Mucosa of descending colon (tissue), 3 donors: ENCODE measurements around the gene LRP2. TPM values are rescaled to one million over a fixed set of nuclear protein-coding genes. Genes with fewer than 3 reads are reported as not detected.

Source experiments
- ATAC-seq: fragments of 200-7000 bp; cut with Tn5 transposase; one replicate; pipeline ENCODE4 v1.9.1; 2020; ENCODE audit warnings: mild to moderate bottlenecking, moderate library complexity
- DNase-seq, 3 donors: peaks; one replicate each; pipeline ENCODE4 v3.0.0-alpha.2; 2020
- H3K36me3 ChIP-seq: fragments of 200-600 bp; one replicate; pipeline ENCODE4 v1.8.0; 2021; ENCODE audit warnings: low read depth, mild to moderate bottlenecking
- H3K4me1 ChIP-seq: fragments of 200-600 bp; one replicate; pipeline ENCODE4 v1.8.0; 2021; ENCODE audit warnings: low read depth, mild to moderate bottlenecking
- H3K4me3 ChIP-seq: fragments of 200-600 bp; one replicate; pipeline ENCODE4 v1.8.0; 2021; ENCODE audit warnings: mild to moderate bottlenecking
- H3K9me3 ChIP-seq: fragments of 200-600 bp; one replicate; pipeline ENCODE4 v1.8.0; 2021; ENCODE audit warnings: mild to moderate bottlenecking
- intact Hi-C, 2 donors: fragments of 100-400 bp; cut with DNase I in 1 of 2; cut with micrococcal nuclease in 1 of 2; formaldehyde crosslinking; loops; one replicate each; pipeline versions ENCODE4 v1.11.0 to v1.11.1; 2022; cut with DNase I, micrococcal nuclease
- total RNA-seq, 3 donors: library from RNA; stranded (reverse); fragmentation: NEBNext Ultra II Directional in 2 of 3; extraction: Animal tissue kit (Norgen Biotek cat#: 25700) in 2 of 3; gene quantifications; one replicate each; pipeline versions ENCODE4 v1.2.1 to v1.2.4, GENCODE V29; 2021 to 2023
- TF ChIP-seq, protein P1 (sequence below): fragments of 200-600 bp; IDR thresholded peaks from one replicate; pipeline ENCODE4 v1.8.0; 2022; ENCODE audit warnings: antibody characterized with exemption, mild to moderate bottlenecking
- donor health status: DM: no; HTN: no; CAD: no; lungs with moderate emphysema.
- donor health status: DM: no; HTN: no; CAD: no.
- donor health status: DM: no; HTN: yes; CAD: no.

Gene LRP2
- total RNA-seq, 3 donors from 2014 or later, result 0.06 TPM; not detected in 2

DNA sequence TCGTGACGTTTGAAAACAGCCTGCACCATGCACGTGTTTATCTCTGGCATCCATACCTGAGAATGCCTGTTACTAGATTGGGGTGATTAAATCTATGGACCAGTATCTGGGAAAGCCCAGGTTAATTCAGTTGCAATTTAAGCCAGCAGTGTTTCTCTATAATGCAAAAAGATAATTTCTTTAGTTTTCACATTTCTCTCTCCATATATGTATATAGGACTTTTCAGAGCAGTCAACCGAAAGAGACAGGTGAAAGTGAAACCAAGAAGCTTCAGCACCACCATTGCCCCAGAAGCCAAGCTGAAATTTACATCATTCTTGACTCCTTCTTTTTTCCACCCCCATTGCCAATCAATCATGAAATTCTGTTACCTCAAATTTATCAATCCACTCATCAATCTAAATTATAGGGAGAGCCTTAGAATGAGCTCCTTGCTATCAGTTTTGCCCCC is 2.7 kb upstream of the LRP2 start:
- no peak for ATAC-seq

DNA sequence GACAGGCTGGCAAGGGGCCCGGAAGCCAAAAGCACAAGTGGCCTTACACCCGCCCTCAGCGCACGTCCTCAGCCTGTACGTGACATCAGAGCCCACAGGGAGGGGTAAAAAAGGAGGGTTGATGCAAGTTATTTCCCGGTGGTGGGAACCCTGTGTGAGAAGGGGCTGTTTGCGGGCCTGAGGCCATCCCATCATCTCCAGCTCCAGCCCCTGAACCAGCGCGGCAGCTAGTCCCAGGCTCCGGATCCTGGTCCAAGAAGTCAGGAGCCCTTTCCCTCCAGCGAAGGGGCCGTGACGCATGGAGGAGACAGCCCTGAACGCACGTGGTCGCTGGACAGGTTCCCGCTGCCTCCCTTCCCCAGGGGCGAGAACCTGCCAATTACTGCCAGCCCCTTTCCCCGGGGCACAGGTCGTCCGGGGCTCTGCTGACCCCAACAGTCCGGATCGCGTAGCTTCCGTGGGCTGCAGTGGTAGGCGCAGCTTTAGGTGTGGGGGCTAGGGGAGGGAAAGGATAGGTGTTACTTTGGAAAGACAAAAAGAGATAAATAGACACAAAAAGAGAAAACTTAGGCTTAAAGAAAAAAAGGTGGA is 1.3 kb upstream of the LRP2 start:
- TF ChIP-seq, protein P1, sequence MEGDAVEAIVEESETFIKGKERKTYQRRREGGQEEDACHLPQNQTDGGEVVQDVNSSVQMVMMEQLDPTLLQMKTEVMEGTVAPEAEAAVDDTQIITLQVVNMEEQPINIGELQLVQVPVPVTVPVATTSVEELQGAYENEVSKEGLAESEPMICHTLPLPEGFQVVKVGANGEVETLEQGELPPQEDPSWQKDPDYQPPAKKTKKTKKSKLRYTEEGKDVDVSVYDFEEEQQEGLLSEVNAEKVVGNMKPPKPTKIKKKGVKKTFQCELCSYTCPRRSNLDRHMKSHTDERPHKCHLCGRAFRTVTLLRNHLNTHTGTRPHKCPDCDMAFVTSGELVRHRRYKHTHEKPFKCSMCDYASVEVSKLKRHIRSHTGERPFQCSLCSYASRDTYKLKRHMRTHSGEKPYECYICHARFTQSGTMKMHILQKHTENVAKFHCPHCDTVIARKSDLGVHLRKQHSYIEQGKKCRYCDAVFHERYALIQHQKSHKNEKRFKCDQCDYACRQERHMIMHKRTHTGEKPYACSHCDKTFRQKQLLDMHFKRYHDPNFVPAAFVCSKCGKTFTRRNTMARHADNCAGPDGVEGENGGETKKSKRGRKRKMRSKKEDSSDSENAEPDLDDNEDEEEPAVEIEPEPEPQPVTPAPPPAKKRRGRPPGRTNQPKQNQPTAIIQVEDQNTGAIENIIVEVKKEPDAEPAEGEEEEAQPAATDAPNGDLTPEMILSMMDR, result no peak
- intact Hi-C loops, result no loop called here
- ATAC-seq (peak; percentile 34), DNase-seq (peak; percentile 15 to 49 (median 33))
- H3K4me3 ChIP-seq, result no peak overlapping the region
- no peaks in the 10 kb centered on the region for H3K36me3 ChIP-seq
- H3K9me3 ChIP-seq, result no peaks in the 10 kb centered on the region
- H3K4me1 ChIP-seq, result peaks cover 35% of the 10 kb centered on the region

More for the DNA sequence above, 2.7 kb upstream of the LRP2 start:
- intact Hi-C loops, result no loop called here
- no peaks in the 10 kb centered on the region for H3K36me3 ChIP-seq
- H3K4me1 ChIP-seq, result peaks cover 35% of the 10 kb centered on the region
- TF ChIP-seq, protein P1, result no peak
- DNase-seq, result no peak
- no peaks in the 10 kb centered on the region for H3K9me3 ChIP-seq
- no peak overlapping the region for H3K4me3 ChIP-seq

DNA sequence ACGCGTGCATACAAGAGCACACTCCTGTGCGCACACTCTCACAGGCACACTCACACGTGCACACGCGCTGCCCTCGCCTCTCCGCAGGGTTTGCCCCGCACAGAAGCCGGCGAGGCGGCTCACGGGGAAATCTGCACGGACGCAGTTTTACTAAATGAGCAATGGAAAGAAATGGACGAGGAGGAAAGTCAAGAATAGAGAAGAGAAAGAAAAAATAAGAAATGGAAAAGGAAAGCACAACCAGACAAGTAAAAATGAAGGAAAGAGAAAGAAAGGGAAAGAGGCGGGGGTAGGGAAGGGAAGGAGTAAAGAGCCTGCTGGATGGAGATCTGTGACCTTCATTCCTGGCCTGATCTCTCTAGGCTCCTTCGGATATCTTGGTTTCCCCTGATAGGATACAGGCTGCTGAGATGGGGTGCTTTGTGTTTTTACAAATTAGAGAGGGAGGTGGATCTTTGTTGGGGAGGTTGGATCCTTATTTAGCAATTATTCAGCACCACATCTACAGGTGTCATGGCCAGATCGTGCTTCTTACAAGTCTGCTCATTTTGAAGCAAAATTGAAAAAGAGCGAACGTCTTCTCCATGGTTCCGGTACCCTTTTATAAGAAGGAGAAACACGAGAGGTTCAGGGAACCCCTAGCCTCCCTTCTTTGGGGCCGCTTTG is 693 bp upstream of the LRP2 start:
- intact Hi-C loops, result no loop called here
- H3K36me3 ChIP-seq, result no peaks in the 10 kb centered on the region
- TF ChIP-seq, protein P1, result no peak
- DNase-seq, result peak in 1 of 3 donors; percentile 21
- ATAC-seq, result no peak
- peaks cover 35% of the 10 kb centered on the region for H3K4me1 ChIP-seq
- H3K9me3 ChIP-seq, result no peaks in the 10 kb centered on the region
- no peak overlapping the region for H3K4me3 ChIP-seq

DNA sequence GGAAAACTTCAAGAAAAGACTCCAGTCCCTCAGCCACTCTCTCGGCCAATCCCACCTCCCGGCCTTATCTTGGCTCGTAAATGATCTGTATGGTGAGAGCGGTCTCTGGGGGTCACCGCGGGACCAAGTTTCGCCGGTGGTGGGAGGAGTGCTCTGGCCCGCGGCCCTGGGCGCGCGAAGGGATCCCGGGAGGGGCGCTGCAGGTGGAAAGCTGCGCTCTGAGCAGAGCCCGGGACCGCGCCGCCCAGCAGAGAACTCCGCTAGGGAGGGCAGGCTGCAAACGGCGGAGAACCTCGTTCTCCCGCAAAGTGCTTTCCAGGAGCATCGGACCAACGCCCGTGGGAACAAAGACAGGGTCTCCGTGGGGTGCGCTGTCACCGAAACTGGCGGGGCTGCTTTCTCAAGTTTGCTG is 622 bp downstream of the LRP2 start:
- peak in 2 of 3 donors; percentile 27 to 42 for DNase-seq
- intact Hi-C loops, result no loop called here
- no peaks in the 10 kb centered on the region for H3K36me3 ChIP-seq
- TF ChIP-seq, protein P1, result no peak
- no peak overlapping the region for H3K4me3 ChIP-seq
- H3K9me3 ChIP-seq, result no peaks in the 10 kb centered on the region
- peak; percentile 35 for ATAC-seq
- peaks cover 35% of the 10 kb centered on the region for H3K4me1 ChIP-seq

DNA sequence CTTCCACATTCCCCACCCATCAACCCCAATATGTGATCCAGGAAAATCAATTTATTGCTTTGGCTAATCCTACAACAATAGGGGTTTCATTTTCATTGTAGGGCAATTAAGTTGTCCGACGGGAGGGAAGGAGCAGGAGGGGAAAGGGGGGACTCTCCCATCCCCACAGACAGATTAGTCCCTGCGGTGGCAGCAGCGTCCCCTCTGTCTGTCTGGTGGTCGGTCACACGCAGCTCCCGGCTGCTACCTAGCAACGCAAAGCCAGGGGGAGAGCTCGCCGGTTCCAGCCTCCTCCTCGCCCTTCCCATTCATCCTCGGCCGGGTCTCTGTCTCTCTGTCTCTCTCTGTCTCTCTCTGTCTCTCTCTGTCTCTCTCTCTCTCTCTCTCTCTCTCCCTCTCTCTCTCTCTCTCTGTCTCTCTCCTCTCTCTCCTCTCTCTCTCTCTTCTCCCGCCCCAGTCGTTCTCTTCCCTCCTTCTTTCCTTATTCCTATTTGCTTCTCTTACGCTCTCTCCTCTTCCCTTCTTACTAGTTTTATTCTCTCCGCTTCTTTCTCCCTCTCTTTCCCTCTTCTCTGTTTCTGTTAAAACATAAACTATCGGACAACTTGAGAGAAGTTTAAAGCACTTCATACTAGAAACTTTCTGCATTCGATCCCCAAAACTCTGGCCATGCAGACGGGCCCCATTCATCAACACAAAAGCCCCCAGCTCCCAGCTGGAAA is 1.2 kb downstream of the LRP2 start:
- ATAC-seq, result no peak
- Histone ChIP-seq H3K4me1 (peaks cover 35% of the 10 kb centered on the region), H3K36me3 (no peaks in the 10 kb centered on the region), H3K9me3 (no peaks in the 10 kb centered on the region), H3K4me3 (no peak overlapping the region)
- DNase-seq, result no peak
- intact Hi-C loops, result no loop called here
- TF ChIP-seq, protein P1, result no peak
